Thoracic aorta (tissue), 2 donors: ENCODE data around the gene ACOT9. TPM values are rescaled to one million over a fixed set of nuclear protein-coding genes. Genes with fewer than 3 reads are reported as not detected.

Experiments used
- ATAC-seq: fragments of 150-250 bp; one replicate; pipeline ENCODE4 v1.8.0; 2017; ENCODE audit warnings: low read depth; ENCODE audit not compliant: insufficient number of reproducible peaks, low FRiP score
- DNase-seq: peaks from one replicate; pipeline ENCODE4 v3.0.0-alpha.2; 2020; ENCODE audit warnings: low spot score
- H3K27ac ChIP-seq, 2 donors: fragments of 200-600 bp; sonication (generic); 1 replicate in 1 of 2; 2 replicates in 1 of 2; pipeline ENCODE4 v1.5.1; 2016; ENCODE audit warnings: mild to moderate bottlenecking in 2 of 2, moderate library complexity in 2 of 2
- H3K27me3 ChIP-seq: fragments of 200-600 bp; sonication (generic); replicated peaks from 2 replicates; pipeline ENCODE4 v1.6.0; 2016; ENCODE audit warnings: mild to moderate bottlenecking; ENCODE audit not compliant: insufficient read depth
- H3K36me3 ChIP-seq: fragments of 200-600 bp; sonication (generic); one replicate; pipeline ENCODE4 v1.5.1; 2016
- H3K4me1 ChIP-seq, 2 donors: fragments of 200-600 bp; sonication (generic); 1 replicate in 1 of 2; 2 replicates in 1 of 2; pipeline versions ENCODE4 v1.5.1 to v1.6.0; 2016; ENCODE audit warnings: low read depth in 2 of 2, mild to moderate bottlenecking in 1 of 2; ENCODE audit not compliant: control insufficient read depth in 1 of 2
- H3K4me3 ChIP-seq: fragments of 200-600 bp; sonication (generic); 2 replicates; pipeline ENCODE4 v1.5.1; 2016; ENCODE audit warnings: mild to moderate bottlenecking
- H3K9me3 ChIP-seq: fragments of 200-600 bp; sonication (generic); 2 replicates; pipeline ENCODE4 v1.5.1; 2016
- total RNA-seq, 2 donors: library from RNA; depleted of rRNA; stranded (reverse); fragments of >200 nt; gene quantifications; one replicate each; pipeline versions ENCODE4 v1.1.0 to v1.2.3, GENCODE V29; 2016
- TF ChIP-seq, protein P1 (sequence below): fragments of 200-600 bp; sonication (generic); IDR thresholded peaks from one replicate; pipeline ENCODE4 v1.5.1; 2019; ENCODE audit warnings: antibody characterized with exemption

The ACOT9 gene
- total RNA-seq, 2 donors from 2014 or later: 57.7 to 62.5 TPM

DNA sequence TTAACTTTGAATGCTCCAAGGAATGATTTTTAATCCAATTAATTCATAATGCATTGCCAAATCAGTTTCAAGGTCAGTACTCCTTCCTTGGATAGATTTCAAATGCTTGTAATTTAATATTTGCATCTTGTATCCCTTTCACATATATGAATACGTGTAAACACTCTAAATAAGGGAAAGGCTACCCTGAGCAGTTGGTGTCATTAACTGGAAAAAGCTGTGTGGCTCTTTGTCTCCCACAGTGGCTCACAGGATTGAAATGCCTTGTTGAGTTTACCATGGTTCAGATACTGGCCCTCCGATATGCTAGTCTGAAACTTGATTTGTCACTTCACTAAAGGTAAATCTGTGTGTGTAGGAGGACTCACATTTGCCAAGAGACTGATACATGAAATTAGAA, 16.7 kb upstream of the ACOT9 start:
- ATAC-seq: no peak
- no peaks in the 10 kb centered on the region for H3K9me3 ChIP-seq
- TF ChIP-seq, protein P1, sequence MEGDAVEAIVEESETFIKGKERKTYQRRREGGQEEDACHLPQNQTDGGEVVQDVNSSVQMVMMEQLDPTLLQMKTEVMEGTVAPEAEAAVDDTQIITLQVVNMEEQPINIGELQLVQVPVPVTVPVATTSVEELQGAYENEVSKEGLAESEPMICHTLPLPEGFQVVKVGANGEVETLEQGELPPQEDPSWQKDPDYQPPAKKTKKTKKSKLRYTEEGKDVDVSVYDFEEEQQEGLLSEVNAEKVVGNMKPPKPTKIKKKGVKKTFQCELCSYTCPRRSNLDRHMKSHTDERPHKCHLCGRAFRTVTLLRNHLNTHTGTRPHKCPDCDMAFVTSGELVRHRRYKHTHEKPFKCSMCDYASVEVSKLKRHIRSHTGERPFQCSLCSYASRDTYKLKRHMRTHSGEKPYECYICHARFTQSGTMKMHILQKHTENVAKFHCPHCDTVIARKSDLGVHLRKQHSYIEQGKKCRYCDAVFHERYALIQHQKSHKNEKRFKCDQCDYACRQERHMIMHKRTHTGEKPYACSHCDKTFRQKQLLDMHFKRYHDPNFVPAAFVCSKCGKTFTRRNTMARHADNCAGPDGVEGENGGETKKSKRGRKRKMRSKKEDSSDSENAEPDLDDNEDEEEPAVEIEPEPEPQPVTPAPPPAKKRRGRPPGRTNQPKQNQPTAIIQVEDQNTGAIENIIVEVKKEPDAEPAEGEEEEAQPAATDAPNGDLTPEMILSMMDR: no peak
- H3K36me3 ChIP-seq: no peaks in the 10 kb centered on the region
- H3K4me3 ChIP-seq: no peak overlapping the region
- DNase-seq: no peak
- H3K4me1 ChIP-seq: no peaks in the 10 kb centered on the region
- no peaks in the 10 kb centered on the region for H3K27me3 ChIP-seq
- H3K27ac ChIP-seq: no peak overlapping the region

DNA sequence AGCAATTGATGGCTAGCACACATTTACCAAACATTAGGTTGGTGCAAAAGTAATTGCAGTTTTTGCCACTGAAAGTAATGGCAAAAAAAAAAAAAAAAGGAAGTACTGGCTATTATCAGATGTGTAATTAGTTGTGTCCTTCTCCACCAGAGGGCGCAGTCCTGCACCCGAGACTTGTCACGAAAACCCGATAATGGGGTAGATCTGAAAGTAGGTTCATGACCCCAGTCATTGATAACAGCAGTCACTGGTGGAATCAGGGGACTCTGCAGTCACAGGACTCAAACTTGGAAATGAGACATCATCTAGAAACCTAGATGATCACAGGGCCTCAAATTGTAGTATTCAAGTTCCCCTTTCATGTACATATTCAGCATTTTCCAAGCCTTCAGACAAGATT, 13.1 kb upstream of the ACOT9 start:
- ATAC-seq: no peak
- Histone ChIP-seq H3K9me3 (no peaks in the 10 kb centered on the region), H3K27ac (no peak overlapping the region), H3K27me3 (no peaks in the 10 kb centered on the region), H3K4me1 (peaks cover 0 to 13% of the 10 kb centered on the region in 2 donors), H3K4me3 (no peak overlapping the region), H3K36me3 (no peaks in the 10 kb centered on the region)
- DNase-seq: no peak
- TF ChIP-seq, protein P1: peak; percentile 24

DNA sequence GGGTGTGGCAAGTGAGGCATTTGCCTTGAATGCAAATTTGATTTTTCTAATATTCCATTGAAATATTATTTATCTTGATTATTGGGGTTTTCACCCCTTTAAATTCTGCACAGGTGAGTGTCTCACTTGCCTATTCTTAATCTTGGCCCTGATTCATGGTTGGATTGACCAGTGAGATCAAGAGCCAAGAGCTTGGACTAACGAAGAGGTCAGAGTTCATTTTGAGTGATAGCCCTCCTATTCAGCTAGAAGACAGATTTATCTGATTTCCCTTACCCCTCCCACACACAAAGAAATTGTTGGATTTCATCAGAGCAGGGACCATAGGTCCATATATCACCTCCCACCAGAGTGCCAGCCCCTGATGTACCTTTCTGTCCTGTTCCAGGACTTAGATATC, 11.6 kb upstream of the ACOT9 start:
- Histone ChIP-seq H3K36me3 (no peaks in the 10 kb centered on the region), H3K4me3 (no peak overlapping the region)
- no peak for ATAC-seq

DNA sequence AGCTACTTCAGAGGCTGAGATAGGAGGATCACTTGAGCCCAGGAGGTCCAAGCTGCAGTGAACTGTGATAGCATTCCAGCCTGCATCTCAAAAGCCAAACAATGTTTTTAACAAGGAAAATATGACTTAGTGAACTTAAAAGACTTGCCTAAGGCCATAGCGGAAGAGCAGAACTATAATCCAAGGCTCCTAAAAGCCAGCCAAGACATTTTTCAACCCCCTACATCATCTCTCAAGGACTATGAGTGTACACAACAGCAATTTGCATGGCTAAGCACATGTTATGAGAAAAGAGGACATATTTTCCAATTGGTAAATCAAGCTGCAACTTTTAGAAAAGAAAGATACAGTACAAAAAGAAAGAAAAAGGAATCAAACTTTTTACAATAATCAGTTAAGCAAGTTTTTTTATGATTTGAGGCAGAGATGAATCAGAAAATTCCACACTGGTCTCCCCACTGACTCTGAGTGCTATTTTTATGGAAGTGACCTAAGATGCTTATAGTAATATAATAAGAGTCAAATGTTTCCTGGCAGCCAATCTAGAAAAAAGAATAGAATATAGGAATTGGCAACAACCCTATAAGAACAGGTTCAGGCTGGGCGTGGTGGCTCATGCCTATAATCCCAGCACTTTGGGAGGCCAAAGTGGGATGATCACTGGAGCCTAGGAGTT, 9.8 kb upstream of the ACOT9 start:
- TF ChIP-seq, protein P1: no peak
- Histone ChIP-seq H3K4me3 (no peak overlapping the region), H3K27me3 (no peaks in the 10 kb centered on the region), H3K36me3 (no peaks in the 10 kb centered on the region), H3K9me3 (no peaks in the 10 kb centered on the region), H3K4me1 (peaks cover 0 to 13% of the 10 kb centered on the region in 2 donors), H3K27ac (peak overlapping the region; percentile 79 to 80)
- no peak for DNase-seq
- peak; percentile 89 for ATAC-seq

More for the DNA sequence above, 11.6 kb upstream of the ACOT9 start:
- DNase-seq: no peak
- TF ChIP-seq, protein P1: no peak
- no peaks in the 10 kb centered on the region for H3K9me3 ChIP-seq
- no peaks in the 10 kb centered on the region for H3K27me3 ChIP-seq
- H3K27ac ChIP-seq: no peak overlapping the region
- peaks cover 0 to 13% of the 10 kb centered on the region in 2 donors for H3K4me1 ChIP-seq

DNA sequence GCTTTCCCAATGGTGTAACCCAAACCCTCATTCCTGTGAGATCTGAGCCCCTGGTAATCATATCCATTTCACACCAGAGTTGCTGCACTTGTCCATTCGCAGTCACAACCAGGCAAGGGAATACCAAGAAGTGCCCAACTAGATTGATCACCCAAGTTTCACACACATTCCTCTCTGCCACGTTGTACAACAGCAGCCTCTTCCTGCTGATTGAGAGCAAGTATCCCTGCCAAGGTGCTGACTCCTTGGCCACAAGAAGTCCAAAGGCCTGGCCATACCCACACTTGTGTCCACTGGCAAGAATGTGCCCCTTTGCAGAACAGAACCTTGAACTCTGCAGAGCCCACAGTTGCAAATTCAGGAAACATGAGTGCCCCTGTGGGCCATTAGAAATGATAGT, 6.5 kb upstream of the ACOT9 start:
- no peak for DNase-seq
- H3K4me3 ChIP-seq: no peak overlapping the region
- H3K9me3 ChIP-seq: no peaks in the 10 kb centered on the region
- no peaks in the 10 kb centered on the region for H3K36me3 ChIP-seq
- no peak for ATAC-seq
- H3K27ac ChIP-seq: no peak overlapping the region
- peaks cover 0 to 13% of the 10 kb centered on the region in 2 donors for H3K4me1 ChIP-seq
- TF ChIP-seq, protein P1: no peak
- no peaks in the 10 kb centered on the region for H3K27me3 ChIP-seq
